DMS 273 treated with DMSO at 0.1 percent for 48 hours (cell line): ENCODE data around the gene REXO1.

Experiments
- DNase-seq: peaks from one replicate; lab custom pipeline; 2025; lab: John Stamatoyannopoulos, UW

REXO1 gene

GRCh38 chr19:1861599-1862031, 13.3 kb upstream of the REXO1 start:
- no peak for DNase-seq

- no peak for DNase-seq
Measured at GRCh38 chr19:1860821-1861598, 12.7 kb upstream of the REXO1 start.

- no peak for DNase-seq
Measured at GRCh38 chr19:1860042-1860775, 11.9 kb upstream of the REXO1 start.

GRCh38 chr19:1859331-1859781, 11.1 kb upstream of the REXO1 start:
- DNase-seq: no peak

GRCh38 chr19:1858412-1859081, 10.3 kb upstream of the REXO1 start:
- no peak for DNase-seq

- DNase-seq: no peak
Measured at GRCh38 chr19:1857648-1858326, 9.5 kb upstream of the REXO1 start.

- DNase-seq: no peak
Measured at GRCh38 chr19:1856698-1857603, 8.7 kb upstream of the REXO1 start.

- DNase-seq: peak; percentile 43
Measured at GRCh38 chr19:1856345-1856697, 8.0 kb upstream of the REXO1 start.

- DNase-seq: no peak
Measured at GRCh38 chr19:1855828-1856255, 7.6 kb upstream of the REXO1 start.

- peak; percentile 90 for DNase-seq
Measured at GRCh38 chr19:1855040-1855827, 7.0 kb upstream of the REXO1 start.

- peak; percentile 28 for DNase-seq
Measured at GRCh38 chr19:1854542-1855039, 6.3 kb upstream of the REXO1 start.

GRCh38 chr19:1854039-1854541, 5.8 kb upstream of the REXO1 start:
- DNase-seq: no peak

GRCh38 chr19:1853295-1854038, 5.2 kb upstream of the REXO1 start:
- peak; percentile 32 for DNase-seq

GRCh38 chr19:1852581-1853128, 4.4 kb upstream of the REXO1 start:
- no peak for DNase-seq

GRCh38 chr19:1851654-1852580, 3.6 kb upstream of the REXO1 start:
- no peak for DNase-seq

GRCh38 chr19:1850809-1851653, 2.7 kb upstream of the REXO1 start:
- no peak for DNase-seq

- DNase-seq: no peak
Measured at GRCh38 chr19:1849886-1850398, 1.7 kb upstream of the REXO1 start.
